ENCODE measurements around the gene TPRN. TPM values are rescaled to one million over a fixed set of nuclear protein-coding genes. Genes with fewer than 3 reads are reported as not detected.

The TPRN gene
- total and polyA plus RNA-seq, 2 donors (not counting 3 experiments of a cell fraction or from before 2014, with no cell fraction given): 4.3 to 12.4 TPM

DNA sequence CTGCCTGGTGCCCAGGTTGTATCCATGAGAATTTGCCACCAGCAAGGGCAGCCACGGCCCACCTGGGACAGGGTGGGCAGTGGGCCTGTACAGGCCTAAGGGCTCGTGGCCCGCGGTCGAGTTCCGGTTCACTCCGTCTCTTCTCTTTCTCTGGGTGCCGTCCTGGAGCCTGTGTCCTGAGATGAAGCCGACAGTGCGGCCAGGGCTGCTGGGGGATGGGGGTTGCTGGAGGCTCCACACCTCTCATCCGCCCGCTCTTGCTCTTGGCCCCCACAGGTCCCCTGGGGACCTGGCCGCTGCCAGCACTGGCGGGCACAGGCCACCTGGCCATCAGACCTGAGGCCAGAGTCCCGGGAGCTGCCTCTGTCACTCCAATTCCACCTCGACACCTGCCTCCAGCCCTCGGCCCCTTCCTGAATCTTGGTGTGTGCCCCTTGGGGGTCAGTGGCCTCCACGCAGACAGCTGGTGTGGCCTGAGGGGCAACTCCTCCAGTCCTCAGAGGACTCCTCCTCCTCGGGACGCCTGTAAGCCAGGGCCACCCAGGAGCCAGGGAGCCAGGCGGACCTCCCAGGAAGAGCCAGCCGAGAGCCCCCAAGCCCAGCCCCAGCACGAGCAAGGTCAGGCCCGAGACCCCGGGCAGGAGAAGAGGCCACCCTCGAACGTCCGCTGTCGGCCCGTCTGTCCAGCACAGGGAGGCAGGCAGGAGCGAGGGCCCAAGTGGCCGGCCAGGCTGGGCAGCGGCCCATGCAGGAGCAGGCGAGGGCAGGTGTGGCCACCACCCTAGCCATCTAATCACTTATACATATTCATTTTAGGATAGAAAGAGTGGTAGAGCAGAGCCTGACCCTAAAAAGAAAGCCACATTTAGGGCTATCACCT is 35.9 kb downstream of the TPRN start:
- Histone ChIP-seq H3K4me3 (replicated peaks in 1 of 3; ENCODE audit: insufficient read depth in 1 of 3, low read depth in 1 of 3, low read length in 3 of 3) (no peak overlapping the region), H3K9ac (replicated peaks; ENCODE audit: extremely low read depth, insufficient read depth, low read length) (no peak overlapping the region), H3K27me3 (ENCODE audit: control insufficient read depth in 2 of 2, insufficient read depth in 2 of 2, low read length in 2 of 2) (peaks cover 32 to 33% of the 10 kb centered on the region in 2 experiments), H3K4me1 (ENCODE audit: control insufficient read depth, extremely low read depth, insufficient read depth, low read length) (peaks cover 3% of the 10 kb centered on the region), H3K36me3 (ENCODE audit: control insufficient read depth in 2 of 2, extremely low read depth in 1 of 2, insufficient read depth in 2 of 2, low read length in 2 of 2) (no peaks in the 10 kb centered on the region), H3K27ac (ENCODE audit: insufficient read depth, low read depth, low read length) (no peak overlapping the region), H4K20me1 (replicated peaks; ENCODE audit: control insufficient read depth, extremely low read depth, insufficient read depth, low read length) (no peaks in the 10 kb centered on the region), H3K79me2 (ENCODE audit: control insufficient read depth, insufficient read depth, low read length) (no peaks in the 10 kb centered on the region), H3K9me1 (replicated peaks; ENCODE audit: control insufficient read depth, extremely low read depth, insufficient read depth, low read length) (no peaks in the 10 kb centered on the region), H2AFZ (ENCODE audit: low read depth, low read length) (no peak overlapping the region), H3K9me3 (replicated peaks; ENCODE audit: control insufficient read depth, insufficient read depth, low read length) (no peaks in the 10 kb centered on the region), H3K4me2 (ENCODE audit: insufficient read depth, low read length) (no peak overlapping the region)
- ChIA-PET CTCF (interaction anchor here (0.6 to 1.8 kb wide), 2 partner anchors 34 to 1175 kb away, joined by 3 to 7 read pairs; no protein-coding TSS in a partner anchor), POLR2A (no interaction called here)
- TF ChIP-seq JUN (IDR thresholded peaks at IDR 0.05; ENCODE audit: borderline replicate concordance, insufficient read depth, insufficient read length, low read depth) (no peak), GATA2 (IDR thresholded peaks at IDR 0.05; ENCODE audit: insufficient read depth, insufficient read length, low read depth, low read length) (no peak), MYC (IDR thresholded peaks at IDR 0.05; ENCODE audit: low read depth, low read length) (no peak), FOS (IDR thresholded peaks at IDR 0.05; ENCODE audit: borderline replicate concordance, insufficient read depth, low read length) (no peak), POLR2AphosphoS5 (IDR thresholded peaks at IDR 0.05; ENCODE audit: insufficient read depth, low read depth, low read length) (no peak), POLR2A (IDR thresholded peaks at IDR 0.05; ENCODE audit: low read depth, low read length) (no peak), EZH2 (IDR thresholded peaks at IDR 0.05; ENCODE audit: borderline replicate concordance, low read depth, low read length, severe bottlenecking) (no peak)
- TF ChIP-seq, protein P1, sequence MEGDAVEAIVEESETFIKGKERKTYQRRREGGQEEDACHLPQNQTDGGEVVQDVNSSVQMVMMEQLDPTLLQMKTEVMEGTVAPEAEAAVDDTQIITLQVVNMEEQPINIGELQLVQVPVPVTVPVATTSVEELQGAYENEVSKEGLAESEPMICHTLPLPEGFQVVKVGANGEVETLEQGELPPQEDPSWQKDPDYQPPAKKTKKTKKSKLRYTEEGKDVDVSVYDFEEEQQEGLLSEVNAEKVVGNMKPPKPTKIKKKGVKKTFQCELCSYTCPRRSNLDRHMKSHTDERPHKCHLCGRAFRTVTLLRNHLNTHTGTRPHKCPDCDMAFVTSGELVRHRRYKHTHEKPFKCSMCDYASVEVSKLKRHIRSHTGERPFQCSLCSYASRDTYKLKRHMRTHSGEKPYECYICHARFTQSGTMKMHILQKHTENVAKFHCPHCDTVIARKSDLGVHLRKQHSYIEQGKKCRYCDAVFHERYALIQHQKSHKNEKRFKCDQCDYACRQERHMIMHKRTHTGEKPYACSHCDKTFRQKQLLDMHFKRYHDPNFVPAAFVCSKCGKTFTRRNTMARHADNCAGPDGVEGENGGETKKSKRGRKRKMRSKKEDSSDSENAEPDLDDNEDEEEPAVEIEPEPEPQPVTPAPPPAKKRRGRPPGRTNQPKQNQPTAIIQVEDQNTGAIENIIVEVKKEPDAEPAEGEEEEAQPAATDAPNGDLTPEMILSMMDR (IDR thresholded peaks at IDR 0.05; ENCODE audit: extremely low read depth in 1 of 2, insufficient read depth in 1 of 2, low read depth in 1 of 2, low read length in 2 of 2): no peak
- TF ChIP-seq, protein P2, sequence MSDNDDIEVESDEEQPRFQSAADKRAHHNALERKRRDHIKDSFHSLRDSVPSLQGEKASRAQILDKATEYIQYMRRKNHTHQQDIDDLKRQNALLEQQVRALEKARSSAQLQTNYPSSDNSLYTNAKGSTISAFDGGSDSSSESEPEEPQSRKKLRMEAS (IDR thresholded peaks at IDR 0.05; ENCODE audit: insufficient read depth, insufficient read length): no peak
- DNase-seq (ENCODE audit: low read depth, low spot score) (no peak), FAIRE-seq (no peak)
- intact Hi-C loops (cut with micrococcal nuclease) (no loop called here), dilution Hi-C loops (cut with MboI; ENCODE audit: extremely low pct_ligation_motif_present, low sequenced_read_pairs) (no loop called here)
- no TSS peak for BruUV-seq (replicated peaks)
